ENCODE data around the gene RGMA.

- TF ChIP-seq CTCF (IDR thresholded peaks at IDR 0.05; ENCODE audit: insufficient read depth, low read depth, low read length), result no peak
- no peak for TF ChIP-seq EZH2 (IDR thresholded peaks at IDR 0.05; ENCODE audit: insufficient read depth, low read length)
Observed at GRCh38 chr15:93070551-93071296, 18.3 kb downstream of the RGMA start.
